Naive B cell (primary cell): ENCODE data around the gene TMEM120B. TPM values are rescaled to one million over a fixed set of nuclear protein-coding genes. Genes with fewer than 3 reads are reported as not detected.

ENCODE experiments used
- ATAC-seq, 2 donors: fragments of 150-1000 bp; cut with Tn5 transposase; 2 replicates each; pipeline ENCODE4 v1.10.0; 2021; ENCODE audit warnings: low read depth in 2 of 2, mild to moderate bottlenecking in 2 of 2, moderate library complexity in 2 of 2
- DNase-seq: peaks from one replicate; pipeline ENCODE4 v3.0.0; 2022
- H3K27ac Mint-ChIP-seq, 6 donors: one replicate each; pipeline ENCODE4 v1.8.0; 2020 to 2022; ENCODE audit warnings: mild to moderate bottlenecking in 6 of 6, mixed read lengths in 6 of 6, moderate library complexity in 5 of 6, inconsistent platforms in 2 of 6
- H3K27me3 Mint-ChIP-seq, 3 donors: one replicate each; pipeline ENCODE4 v1.8.0; 2021 to 2022; ENCODE audit warnings: mixed read lengths in 3 of 3, mild to moderate bottlenecking in 1 of 3
- H3K36me3 Mint-ChIP-seq, 2 donors: one replicate each; pipeline ENCODE4 v1.8.0; 2020 to 2022; ENCODE audit warnings: mixed read lengths in 2 of 2, inconsistent platforms in 1 of 2, mild to moderate bottlenecking in 1 of 2
- H3K4me1 Mint-ChIP-seq, 3 donors: one replicate each; pipeline ENCODE4 v1.8.0; 2020 to 2022; ENCODE audit warnings: mixed read lengths in 3 of 3, inconsistent platforms in 1 of 3, mild to moderate bottlenecking in 1 of 3, moderate library complexity in 1 of 3
- H3K4me3 Mint-ChIP-seq, 8 donors: one replicate each; pipeline ENCODE4 v1.8.0; 2020 to 2022; ENCODE audit warnings: mild to moderate bottlenecking in 8 of 8, mixed read lengths in 8 of 8, moderate library complexity in 8 of 8, inconsistent platforms in 2 of 8
- H3K9me3 Mint-ChIP-seq, 7 donors: one replicate each; pipeline ENCODE4 v1.8.0; 2020 to 2022; ENCODE audit warnings: mixed read lengths in 7 of 7, mild to moderate bottlenecking in 5 of 7, inconsistent platforms in 2 of 7, moderate library complexity in 1 of 7
- polyA plus RNA-seq, 6 donors: library from polyadenylated mRNA; unstranded; fragments of 300-500 nt; fragmentation: Illumina TruSeq; gene quantifications; one replicate each; pipeline ENCODE4 v1.2.3, GENCODE V29; 2021; ENCODE audit warnings: low read depth in 6 of 6

The TMEM120B gene
- polyA plus RNA-seq, 6 donors from 2014 or later, result 0.76 to 2.8 (median 1.4) TPM

GRCh38 chr12:121812320-121812871, 99.8 kb downstream of the TMEM120B start:
- peaks cover 0 to 14% of the 10 kb centered on the region in 2 donors for H3K36me3 Mint-ChIP-seq
- H3K27ac Mint-ChIP-seq, result peak overlapping the region in 4 of 6 donors; percentile 20 to 91 (median 62)
- H3K27me3 Mint-ChIP-seq, result no peaks in the 10 kb centered on the region
- peak overlapping the region; percentile 33 to 81 (median 69) for H3K4me3 Mint-ChIP-seq
- ATAC-seq (peak in 1 of 2 donors; percentile 6), DNase-seq (no peak)
- peaks cover 40 to 56% (median 40%) of the 10 kb centered on the region in 3 donors for H3K4me1 Mint-ChIP-seq
- H3K9me3 Mint-ChIP-seq, result no peaks in the 10 kb centered on the region

- ATAC-seq, result no peak
- Mint-ChIP-seq H3K4me3 (peak overlapping the region; percentile 57 to 79 (median 68)), H3K4me1 (peaks cover 33 to 48% (median 35%) of the 10 kb centered on the region in 3 donors), H3K9me3 (no peaks in the 10 kb centered on the region), H3K27me3 (no peaks in the 10 kb centered on the region), H3K27ac (peak overlapping the region in 4 of 6 donors; percentile 20 to 91 (median 46)), H3K36me3 (peaks cover 0 to 14% of the 10 kb centered on the region in 2 donors)
- DNase-seq, result no peak
Observed at GRCh38 chr12:121812921-121813896, 100.7 kb downstream of the TMEM120B start.

- H3K4me1 Mint-ChIP-seq, result peaks cover 27 to 41% (median 33%) of the 10 kb centered on the region in 3 donors
- peak overlapping the region in 1 of 8 donors; percentile 57 for H3K4me3 Mint-ChIP-seq
- H3K27me3 Mint-ChIP-seq, result no peaks in the 10 kb centered on the region
- no peak overlapping the region for H3K27ac Mint-ChIP-seq
- DNase-seq (no peak), ATAC-seq (no peak)
- H3K36me3 Mint-ChIP-seq, result peaks cover 0 to 14% of the 10 kb centered on the region in 2 donors
- no peaks in the 10 kb centered on the region for H3K9me3 Mint-ChIP-seq
Observed at GRCh38 chr12:121813951-121814350, 101.4 kb downstream of the TMEM120B start.

- peaks cover 0 to 16% of the 10 kb centered on the region in 2 donors for H3K36me3 Mint-ChIP-seq
- peaks cover 31 to 36% (median 34%) of the 10 kb centered on the region in 3 donors for H3K4me1 Mint-ChIP-seq
- DNase-seq (no peak), ATAC-seq (no peak)
- no peaks in the 10 kb centered on the region for H3K27me3 Mint-ChIP-seq
- no peaks in the 10 kb centered on the region for H3K9me3 Mint-ChIP-seq
- no peak overlapping the region for H3K27ac Mint-ChIP-seq
- no peak overlapping the region for H3K4me3 Mint-ChIP-seq
Observed at GRCh38 chr12:121814429-121815119, 102.0 kb downstream of the TMEM120B start.

- H3K27ac Mint-ChIP-seq, result peak overlapping the region in 1 of 6 donors; percentile 35
- no peaks in the 10 kb centered on the region for H3K27me3 Mint-ChIP-seq
- no peak for ATAC-seq
- H3K9me3 Mint-ChIP-seq, result no peaks in the 10 kb centered on the region
- H3K4me3 Mint-ChIP-seq, result peak overlapping the region in 2 of 8 donors; percentile 15 to 61
- H3K36me3 Mint-ChIP-seq, result peaks cover 0 to 14% of the 10 kb centered on the region in 2 donors
- no peak for DNase-seq
- peaks cover 30 to 36% (median 31%) of the 10 kb centered on the region in 3 donors for H3K4me1 Mint-ChIP-seq
Observed at GRCh38 chr12:121815263-121815662, 102.7 kb downstream of the TMEM120B start.

GRCh38 chr12:121816925-121817647, 104.5 kb downstream of the TMEM120B start:
- Mint-ChIP-seq H3K4me1 (peaks cover 17 to 24% (median 17%) of the 10 kb centered on the region in 3 donors), H3K27me3 (no peaks in the 10 kb centered on the region), H3K9me3 (no peaks in the 10 kb centered on the region), H3K36me3 (peaks cover 0 to 14% of the 10 kb centered on the region in 2 donors), H3K4me3 (no peak overlapping the region), H3K27ac (no peak overlapping the region)
- ATAC-seq, result no peak
- no peak for DNase-seq

- H3K27ac Mint-ChIP-seq, result no peak overlapping the region
- ATAC-seq (no peak), DNase-seq (no peak)
- peaks cover 13 to 21% (median 13%) of the 10 kb centered on the region in 3 donors for H3K4me1 Mint-ChIP-seq
- H3K4me3 Mint-ChIP-seq, result no peak overlapping the region
- H3K9me3 Mint-ChIP-seq, result no peaks in the 10 kb centered on the region
- H3K36me3 Mint-ChIP-seq, result peaks cover 0 to 14% of the 10 kb centered on the region in 2 donors
- H3K27me3 Mint-ChIP-seq, result no peaks in the 10 kb centered on the region
Observed at GRCh38 chr12:121817648-121818043, 105.1 kb downstream of the TMEM120B start.

GRCh38 chr12:121819212-121819949, 106.8 kb downstream of the TMEM120B start:
- DNase-seq (no peak), ATAC-seq (no peak)
- no peak overlapping the region for H3K4me3 Mint-ChIP-seq
- peaks cover 0 to 9% (median 4%) of the 10 kb centered on the region in 3 donors for H3K4me1 Mint-ChIP-seq
- H3K27ac Mint-ChIP-seq, result peak overlapping the region in 3 of 6 donors; percentile 16 to 23 (median 19)
- peaks cover 0 to 14% of the 10 kb centered on the region in 2 donors for H3K36me3 Mint-ChIP-seq
- H3K27me3 Mint-ChIP-seq, result no peaks in the 10 kb centered on the region
- H3K9me3 Mint-ChIP-seq, result no peaks in the 10 kb centered on the region

GRCh38 chr12:121820056-121820455, 107.5 kb downstream of the TMEM120B start:
- Mint-ChIP-seq H3K9me3 (no peaks in the 10 kb centered on the region), H3K36me3 (peaks cover 0 to 14% of the 10 kb centered on the region in 2 donors), H3K4me1 (peaks cover 0 to 9% (median 4%) of the 10 kb centered on the region in 3 donors), H3K4me3 (no peak overlapping the region), H3K27ac (no peak overlapping the region), H3K27me3 (no peaks in the 10 kb centered on the region)
- ATAC-seq (no peak), DNase-seq (no peak)

- ATAC-seq (no peak), DNase-seq (no peak)
- peaks cover 0 to 14% (median 4%) of the 10 kb centered on the region in 3 donors for H3K4me1 Mint-ChIP-seq
- H3K27ac Mint-ChIP-seq, result no peak overlapping the region
- H3K4me3 Mint-ChIP-seq, result no peak overlapping the region
- peaks cover 0 to 22% of the 10 kb centered on the region in 2 donors for H3K36me3 Mint-ChIP-seq
- no peaks in the 10 kb centered on the region for H3K9me3 Mint-ChIP-seq
- H3K27me3 Mint-ChIP-seq, result no peaks in the 10 kb centered on the region
Observed at GRCh38 chr12:121822393-121823100, 110.0 kb downstream of the TMEM120B start.

- no peaks in the 10 kb centered on the region for H3K27me3 Mint-ChIP-seq
- H3K36me3 Mint-ChIP-seq, result peaks cover 0 to 24% of the 10 kb centered on the region in 2 donors
- no peak overlapping the region for H3K4me3 Mint-ChIP-seq
- H3K9me3 Mint-ChIP-seq, result no peaks in the 10 kb centered on the region
- peaks cover 0 to 14% (median 4%) of the 10 kb centered on the region in 3 donors for H3K4me1 Mint-ChIP-seq
- H3K27ac Mint-ChIP-seq, result no peak overlapping the region
- no peak for DNase-seq
- no peak for ATAC-seq
Observed at GRCh38 chr12:121823101-121823726, 110.7 kb downstream of the TMEM120B start.
